GM06990 (cell line): ENCODE results near the gene PTPN14.

ENCODE experiments used
- DNase-seq: peaks from one replicate; pipeline ENCODE4 v3.0.0-alpha.2; 2011; ENCODE audit not compliant: insufficient read length; ENCODE audit errors: extremely low read depth
- H3K27me3 ChIP-seq: replicated peaks from 2 replicates; pipeline ENCODE4 v1.6.0; 2011; ENCODE audit warnings: low read length; ENCODE audit not compliant: control insufficient read depth, insufficient read depth
- H3K36me3 ChIP-seq: 2 replicates; pipeline ENCODE4 v1.5.1; 2011; ENCODE audit warnings: low read length; ENCODE audit not compliant: control insufficient read depth, insufficient read depth
- H3K4me3 ChIP-seq: replicated peaks from 2 replicates; pipeline ENCODE4 v1.5.1; 2011; ENCODE audit warnings: low read depth, mild to moderate bottlenecking, control low read depth, low read length
- CTCF ChIP-seq: IDR thresholded peaks from 2 replicates; pipeline ENCODE4 v1.5.1; 2011; ENCODE audit warnings: low read length, control low read depth, mild to moderate bottlenecking, inconsistent platforms; ENCODE audit not compliant: insufficient read depth, poor library complexity, severe bottlenecking

The PTPN14 gene

GRCh38 chr1:214384373-214385079 is 166.9 kb downstream of the PTPN14 start:
- TF ChIP-seq CTCF: no peak
- no peaks in the 10 kb centered on the region for H3K36me3 ChIP-seq

DNA sequence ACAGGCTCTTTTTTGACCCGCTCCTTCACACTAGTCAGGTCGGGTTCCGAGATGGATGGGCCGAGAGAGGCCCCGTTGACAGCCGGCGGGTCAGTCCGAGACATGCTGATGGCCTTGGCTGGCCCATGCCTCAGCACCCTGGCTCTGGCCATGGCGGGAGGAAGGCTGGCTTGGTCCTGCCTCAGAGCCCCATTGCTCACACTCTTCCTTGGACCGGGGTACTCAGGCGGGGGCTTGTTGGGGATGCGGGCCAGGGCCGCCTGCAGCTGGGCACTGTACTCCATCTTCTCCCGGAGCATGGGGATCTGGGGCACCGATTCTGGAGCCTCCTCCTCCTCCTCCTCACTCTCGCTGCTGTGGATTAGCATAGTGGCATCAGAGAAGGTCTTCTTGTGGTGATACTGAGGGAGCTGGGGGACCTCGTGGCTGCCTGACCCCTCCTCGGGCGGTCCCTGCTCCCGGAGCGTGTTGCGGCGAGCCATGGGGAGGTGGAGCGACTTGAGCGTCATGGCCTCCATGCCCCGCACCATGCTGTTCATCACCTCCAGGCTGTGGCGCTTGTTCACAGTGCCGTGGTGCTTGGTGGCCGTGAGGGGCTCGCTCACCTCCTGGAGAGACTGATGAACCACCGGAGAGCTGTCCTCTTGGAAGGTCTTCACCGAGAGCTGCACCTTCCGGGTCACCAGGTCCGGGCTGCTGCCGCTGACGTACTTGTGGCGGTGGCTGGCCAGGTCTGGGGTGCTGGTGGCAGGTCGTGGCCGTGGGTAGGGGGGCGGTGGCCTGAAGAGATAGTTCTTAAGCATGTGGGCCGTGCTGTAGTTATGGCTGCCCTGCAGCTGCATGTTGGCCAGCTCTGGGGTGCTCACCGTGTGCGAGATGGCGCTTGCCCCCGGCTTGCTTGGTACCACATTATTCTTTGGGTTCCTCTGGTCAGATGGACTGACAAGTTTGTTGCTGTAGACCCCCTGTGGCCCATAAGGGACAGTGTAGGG is 167.7 kb downstream of the PTPN14 start:
- Histone ChIP-seq H3K36me3 (no peaks in the 10 kb centered on the region), H3K27me3 (no peaks in the 10 kb centered on the region), H3K4me3 (no peak overlapping the region)
- no peak for TF ChIP-seq CTCF
- DNase-seq: no peak

More at GRCh38 chr1:214384373-214385079, 166.9 kb downstream of the PTPN14 start:
- no peak overlapping the region for H3K4me3 ChIP-seq
- no peaks in the 10 kb centered on the region for H3K27me3 ChIP-seq
- no peak for DNase-seq

GRCh38 chr1:214380986-214381695 is 170.3 kb downstream of the PTPN14 start:
- Histone ChIP-seq H3K4me3 (no peak overlapping the region), H3K36me3 (no peaks in the 10 kb centered on the region), H3K27me3 (no peaks in the 10 kb centered on the region)
- DNase-seq: no peak
- no peak for TF ChIP-seq CTCF

DNA sequence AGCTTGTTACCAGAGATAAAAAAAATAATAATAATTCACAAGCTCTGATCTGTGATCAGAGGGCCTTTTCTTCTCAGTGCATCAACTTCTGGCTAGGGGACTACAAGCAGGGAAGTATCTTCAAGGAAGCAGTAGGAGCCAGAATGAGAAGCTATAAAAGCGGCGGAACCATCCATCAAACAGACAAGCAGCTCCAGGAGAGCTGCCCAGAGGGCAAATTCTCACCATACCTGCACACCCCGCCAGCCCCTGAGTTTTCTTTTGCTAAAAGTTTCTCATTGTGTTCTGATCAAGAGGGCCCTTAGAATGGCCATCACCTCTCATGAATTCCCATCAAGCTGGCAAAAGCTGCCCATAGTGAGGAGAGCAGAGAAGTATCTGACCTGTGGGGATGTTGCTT is 171.0 kb downstream of the PTPN14 start:
- TF ChIP-seq CTCF: no peak
- H3K27me3 ChIP-seq: no peaks in the 10 kb centered on the region
- no peaks in the 10 kb centered on the region for H3K36me3 ChIP-seq
- no peak overlapping the region for H3K4me3 ChIP-seq
- DNase-seq: no peak

DNA sequence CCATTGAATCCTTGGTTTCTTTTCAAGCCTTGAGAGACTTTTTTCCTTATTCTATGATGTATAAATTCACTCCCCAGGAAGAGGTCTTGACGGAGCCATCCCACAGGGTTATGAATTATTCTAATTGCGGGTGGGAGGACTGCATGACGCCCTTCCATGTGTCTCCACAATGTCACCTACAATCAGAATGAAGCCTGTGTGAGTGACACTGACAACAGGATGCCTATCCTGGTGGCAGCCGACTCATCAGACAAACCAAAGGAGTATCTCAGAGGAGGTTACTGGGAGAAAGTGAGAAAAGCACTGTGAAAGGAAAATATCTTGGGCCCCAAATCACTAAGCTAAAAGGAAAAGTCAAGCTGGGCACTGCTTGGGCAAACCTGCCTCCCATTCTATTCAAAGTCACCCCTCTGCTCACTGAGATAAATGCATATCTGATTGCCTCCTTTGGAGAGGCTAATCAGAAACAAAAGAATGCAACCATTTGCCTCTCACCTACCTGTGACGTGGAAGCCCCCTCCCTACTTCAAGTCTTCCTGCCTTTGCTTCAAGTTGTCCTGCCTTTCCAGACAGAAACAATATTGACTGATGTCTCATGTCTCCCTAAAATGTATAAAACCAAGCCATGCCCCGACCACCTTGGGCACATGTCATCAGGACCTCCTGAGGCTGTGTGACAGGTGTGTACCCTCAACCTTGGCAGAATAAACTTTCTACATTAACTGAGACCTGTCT is 172.0 kb downstream of the PTPN14 start:
- H3K36me3 ChIP-seq: no peaks in the 10 kb centered on the region
- H3K27me3 ChIP-seq: no peaks in the 10 kb centered on the region
- no peak for TF ChIP-seq CTCF
- DNase-seq: no peak
- H3K4me3 ChIP-seq: no peak overlapping the region
